ENCODE results near the gene TAF1B. TPM values are rescaled to one million over a fixed set of nuclear protein-coding genes. Genes with fewer than 3 reads are reported as not detected.

The TAF1B gene
- total and polyA plus RNA-seq, 2 experiments from 2014 or later: 8.0 to 19.4 TPM

DNA sequence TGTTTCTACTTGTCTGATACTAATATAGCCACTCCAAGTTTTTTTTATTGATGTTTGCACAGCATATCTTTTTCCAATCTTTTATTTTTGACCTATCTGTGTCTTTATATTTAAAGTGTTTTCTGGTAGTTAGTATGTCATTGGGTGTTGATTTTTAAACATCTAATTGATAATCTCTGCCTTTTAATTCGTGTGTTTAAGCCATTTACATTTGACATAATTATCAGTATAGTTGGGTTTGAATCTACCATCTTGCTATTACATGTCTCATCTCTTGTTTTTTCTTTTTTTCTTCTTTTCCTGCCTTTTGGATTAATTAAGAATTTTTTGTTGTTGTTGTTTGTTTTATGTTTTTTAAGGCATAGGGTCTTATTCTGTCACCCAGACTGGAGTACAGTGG is 44.2 kb downstream of the TAF1B start:
- Histone ChIP-seq H3K4me1 (ENCODE audit: insufficient read depth) (no peaks in the 10 kb centered on the region), H3K4me2 (no peak overlapping the region), H3K36me3 (replicated peaks; ENCODE audit: insufficient read depth, low read depth) (no peaks in the 10 kb centered on the region), H3K27ac (no peak overlapping the region), H3K9me3 (ENCODE audit: low read depth) (peaks cover 9% of the 10 kb centered on the region), H3K27me3 (no peaks in the 10 kb centered on the region), H4K20me1 (ENCODE audit: insufficient read depth, poor library complexity, severe bottlenecking) (no peaks in the 10 kb centered on the region), H3K4me3 (no peak overlapping the region), H3K9me2 (replicated peaks; ENCODE audit: insufficient read depth) (no peaks in the 10 kb centered on the region), H3K79me2 (peaks cover 4% of the 10 kb centered on the region), H2AFZ (no peak overlapping the region)
- DNase-seq (ENCODE audit: low spot score): no peak
- 97% methylated on average over 1 of the region's 1 CpG for WGBS (ENCODE audit: low lambda C conversion rate, missing lambda C conversion rate)
- TF ChIP-seq EZH2phosphoT487 (IDR thresholded peaks at IDR 0.05; ENCODE audit: low read depth, severe bottlenecking, unreplicated experiment): no peak
- TF ChIP-seq EZH2 (IDR thresholded peaks at IDR 0.05; ENCODE audit: borderline replicate concordance): no peak
- TF ChIP-seq, protein P1, sequence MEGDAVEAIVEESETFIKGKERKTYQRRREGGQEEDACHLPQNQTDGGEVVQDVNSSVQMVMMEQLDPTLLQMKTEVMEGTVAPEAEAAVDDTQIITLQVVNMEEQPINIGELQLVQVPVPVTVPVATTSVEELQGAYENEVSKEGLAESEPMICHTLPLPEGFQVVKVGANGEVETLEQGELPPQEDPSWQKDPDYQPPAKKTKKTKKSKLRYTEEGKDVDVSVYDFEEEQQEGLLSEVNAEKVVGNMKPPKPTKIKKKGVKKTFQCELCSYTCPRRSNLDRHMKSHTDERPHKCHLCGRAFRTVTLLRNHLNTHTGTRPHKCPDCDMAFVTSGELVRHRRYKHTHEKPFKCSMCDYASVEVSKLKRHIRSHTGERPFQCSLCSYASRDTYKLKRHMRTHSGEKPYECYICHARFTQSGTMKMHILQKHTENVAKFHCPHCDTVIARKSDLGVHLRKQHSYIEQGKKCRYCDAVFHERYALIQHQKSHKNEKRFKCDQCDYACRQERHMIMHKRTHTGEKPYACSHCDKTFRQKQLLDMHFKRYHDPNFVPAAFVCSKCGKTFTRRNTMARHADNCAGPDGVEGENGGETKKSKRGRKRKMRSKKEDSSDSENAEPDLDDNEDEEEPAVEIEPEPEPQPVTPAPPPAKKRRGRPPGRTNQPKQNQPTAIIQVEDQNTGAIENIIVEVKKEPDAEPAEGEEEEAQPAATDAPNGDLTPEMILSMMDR (IDR thresholded peaks at IDR 0.05; ENCODE audit: poor library complexity): no peak

DNA sequence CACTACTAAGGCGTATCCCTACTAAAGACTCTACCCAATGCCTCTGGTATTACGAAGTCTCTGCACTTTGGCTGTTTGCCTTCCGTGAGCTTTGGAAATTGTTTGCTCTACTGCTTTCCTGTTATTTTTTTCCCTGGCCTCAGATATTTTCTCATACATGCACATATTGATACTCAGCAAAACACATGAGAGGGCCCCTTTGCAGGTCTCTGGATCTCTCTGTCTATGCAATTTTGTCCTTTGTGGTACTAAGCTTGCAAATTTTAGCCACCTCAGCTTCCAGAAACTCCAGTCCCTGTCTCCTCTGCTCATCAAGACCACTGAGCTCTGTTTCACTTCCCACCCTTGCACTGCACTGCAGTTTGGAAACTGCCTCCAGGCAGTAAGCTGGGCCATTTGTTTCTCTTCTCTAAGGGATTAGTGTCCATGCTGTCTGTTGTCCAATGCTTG is 46.6 kb downstream of the TAF1B start:
- Histone ChIP-seq H3K4me2 (no peak overlapping the region), H3K36me3 (replicated peaks; ENCODE audit: insufficient read depth, low read depth) (no peaks in the 10 kb centered on the region), H3K27me3 (no peaks in the 10 kb centered on the region), H3K4me3 (no peak overlapping the region), H3K4me1 (ENCODE audit: insufficient read depth) (no peaks in the 10 kb centered on the region), H3K9me2 (replicated peaks; ENCODE audit: insufficient read depth) (no peaks in the 10 kb centered on the region), H4K20me1 (ENCODE audit: insufficient read depth, poor library complexity, severe bottlenecking) (no peaks in the 10 kb centered on the region), H3K27ac (no peak overlapping the region), H3K9me3 (ENCODE audit: low read depth) (peaks cover 9% of the 10 kb centered on the region), H2AFZ (no peak overlapping the region), H3K79me2 (peaks cover 4% of the 10 kb centered on the region)
- WGBS (ENCODE audit: low lambda C conversion rate, missing lambda C conversion rate): 25% methylated on average over 3 of the region's 3 CpGs
- DNase-seq (ENCODE audit: low spot score): no peak
- TF ChIP-seq EZH2phosphoT487 (IDR thresholded peaks at IDR 0.05; ENCODE audit: low read depth, severe bottlenecking, unreplicated experiment): no peak
- TF ChIP-seq EZH2 (IDR thresholded peaks at IDR 0.05; ENCODE audit: borderline replicate concordance): no peak
- TF ChIP-seq, protein P1 (IDR thresholded peaks at IDR 0.05; ENCODE audit: poor library complexity): no peak

DNA sequence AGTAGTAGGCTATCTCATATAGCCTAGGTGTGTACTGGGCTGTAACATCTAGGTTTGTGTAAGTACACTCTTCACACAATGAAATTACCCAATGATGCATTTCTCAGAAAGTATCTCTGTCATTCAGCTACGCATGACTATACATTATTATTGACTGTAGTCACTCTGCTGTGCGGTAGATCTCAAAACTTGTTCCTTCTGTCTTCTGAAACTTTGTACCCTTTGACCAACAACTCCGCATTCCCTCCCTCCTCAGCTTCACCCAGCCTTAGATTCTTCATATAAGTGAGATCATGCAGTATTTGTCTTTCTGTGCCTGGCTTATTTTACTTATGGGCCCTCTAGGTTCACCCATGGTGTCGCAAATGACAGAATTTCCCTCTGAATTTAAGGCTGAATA is 49.0 kb downstream of the TAF1B start:
- H3K27ac ChIP-seq: no peak overlapping the region
- no peak overlapping the region for H2AFZ ChIP-seq
- H3K27me3 ChIP-seq: no peaks in the 10 kb centered on the region
- no peak overlapping the region for H3K4me3 ChIP-seq
- no peaks in the 10 kb centered on the region for H3K9me2 ChIP-seq (replicated peaks; ENCODE audit: insufficient read depth)
- no peak overlapping the region for H3K4me2 ChIP-seq
- DNase-seq (ENCODE audit: low spot score): no peak
- WGBS (ENCODE audit: low lambda C conversion rate, missing lambda C conversion rate): 97% methylated on average over 4 of the region's 4 CpGs
- no peaks in the 10 kb centered on the region for H4K20me1 ChIP-seq (ENCODE audit: insufficient read depth, poor library complexity, severe bottlenecking)
- H3K36me3 ChIP-seq (replicated peaks; ENCODE audit: insufficient read depth, low read depth): no peaks in the 10 kb centered on the region
- H3K79me2 ChIP-seq: peaks cover 4% of the 10 kb centered on the region
- H3K9me3 ChIP-seq (ENCODE audit: low read depth): peaks cover 5% of the 10 kb centered on the region
- H3K4me1 ChIP-seq (ENCODE audit: insufficient read depth): peaks cover 6% of the 10 kb centered on the region
- no peak for TF ChIP-seq EZH2 (IDR thresholded peaks at IDR 0.05; ENCODE audit: borderline replicate concordance)
- no peak for TF ChIP-seq EZH2phosphoT487 (IDR thresholded peaks at IDR 0.05; ENCODE audit: low read depth, severe bottlenecking, unreplicated experiment)
- TF ChIP-seq, protein P1 (IDR thresholded peaks at IDR 0.05; ENCODE audit: poor library complexity): no peak
